ENCODE data around the gene RFXAP.

GRCh38 chr13:36789061-36789460, 30.0 kb upstream of the RFXAP start:
- no peak for TF ChIP-seq POLR2AphosphoS5 (IDR thresholded peaks at IDR 0.05)
- no peak for TF ChIP-seq CTCF (IDR thresholded peaks at IDR 0.05)
